Measurements from ENCODE around the gene LMNTD2.
"Not testable (repeated sequence)": the region's sequence is repeated elsewhere in the genome, so short reads cannot be mapped to it uniquely, and the experiment has no call there.

The LMNTD2 gene

GRCh38 chr11:581342-581741 is 20.8 kb upstream of the LMNTD2 start:
- in situ Hi-C loops (cut with HindIII; ENCODE audit: low pct_unique_long_range_greater_than_20kb, low sequenced_read_pairs) = no loop called here
- no peak for TF ChIP-seq JUND (IDR thresholded peaks at IDR 0.05; ENCODE audit: low read depth)
- DNase-seq (ENCODE audit: low read depth in 1 of 2, low spot score in 1 of 2) = no peak

- TF ChIP-seq JUND (IDR thresholded peaks at IDR 0.05; ENCODE audit: low read depth) = no peak
- DNase-seq (ENCODE audit: low read depth in 1 of 2, low spot score in 1 of 2) = no peak
- in situ Hi-C loops (cut with HindIII; ENCODE audit: low pct_unique_long_range_greater_than_20kb, low sequenced_read_pairs) = no loop called here
Measured at GRCh38 chr11:579830-580601, 19.5 kb upstream of the LMNTD2 start.

- in situ Hi-C loops (cut with HindIII; ENCODE audit: low pct_unique_long_range_greater_than_20kb, low sequenced_read_pairs) = no loop called here
- no peak for DNase-seq (ENCODE audit: low read depth in 1 of 2, low spot score in 1 of 2)
- TF ChIP-seq JUND (IDR thresholded peaks at IDR 0.05; ENCODE audit: low read depth) = no peak
Measured at GRCh38 chr11:578276-579035, 17.9 kb upstream of the LMNTD2 start.

- no peak for TF ChIP-seq JUND (IDR thresholded peaks at IDR 0.05; ENCODE audit: low read depth)
- in situ Hi-C loops (cut with HindIII; ENCODE audit: low pct_unique_long_range_greater_than_20kb, low sequenced_read_pairs) = no loop called here
- no peak for DNase-seq (ENCODE audit: low read depth in 1 of 2, low spot score in 1 of 2)
Measured at GRCh38 chr11:577611-577894, 17.0 kb upstream of the LMNTD2 start.

- no peak for TF ChIP-seq JUND (IDR thresholded peaks at IDR 0.05; ENCODE audit: low read depth)
- no peak for DNase-seq (ENCODE audit: low read depth in 1 of 2, low spot score in 1 of 2)
- in situ Hi-C loops (cut with HindIII; ENCODE audit: low pct_unique_long_range_greater_than_20kb, low sequenced_read_pairs) = no loop called here
Measured at GRCh38 chr11:576811-577610, 16.5 kb upstream of the LMNTD2 start.

- in situ Hi-C loops (cut with HindIII; ENCODE audit: low pct_unique_long_range_greater_than_20kb, low sequenced_read_pairs) = no loop called here
- peak; percentile 81 to 83 for DNase-seq (ENCODE audit: low read depth in 1 of 2, low spot score in 1 of 2)
- TF ChIP-seq JUND (IDR thresholded peaks at IDR 0.05; ENCODE audit: low read depth) = no peak
Measured at GRCh38 chr11:575996-576768, 15.6 kb upstream of the LMNTD2 start, which contains the start of gene PHRF1. Gene PHRF1, plus strand, starts transcription at chr11:576470. Its CDS starts 5,043 bp downstream, at chr11:581513.

- DNase-seq (ENCODE audit: low read depth in 1 of 2, low spot score in 1 of 2) = peak; percentile 45 to 69
- in situ Hi-C loops (cut with HindIII; ENCODE audit: low pct_unique_long_range_greater_than_20kb, low sequenced_read_pairs) = no loop called here
- no peak for TF ChIP-seq JUND (IDR thresholded peaks at IDR 0.05; ENCODE audit: low read depth)
Measured at GRCh38 chr11:575313-575995, 14.9 kb upstream of the LMNTD2 start.

GRCh38 chr11:574632-575312 is 14.2 kb upstream of the LMNTD2 start:
- DNase-seq (ENCODE audit: low read depth in 1 of 2, low spot score in 1 of 2) = no peak
- in situ Hi-C loops (cut with HindIII; ENCODE audit: low pct_unique_long_range_greater_than_20kb, low sequenced_read_pairs) = no loop called here
- no peak for TF ChIP-seq JUND (IDR thresholded peaks at IDR 0.05; ENCODE audit: low read depth)

GRCh38 chr11:574031-574570 is 13.6 kb upstream of the LMNTD2 start:
- in situ Hi-C loops (cut with HindIII; ENCODE audit: low pct_unique_long_range_greater_than_20kb, low sequenced_read_pairs); DNase-seq (ENCODE audit: low read depth in 1 of 2, low spot score in 1 of 2): not testable (repeated sequence)

- TF ChIP-seq JUND (IDR thresholded peaks at IDR 0.05; ENCODE audit: low read depth) = no peak
- DNase-seq (ENCODE audit: low read depth in 1 of 2, low spot score in 1 of 2) = no peak
- in situ Hi-C loops (cut with HindIII; ENCODE audit: low pct_unique_long_range_greater_than_20kb, low sequenced_read_pairs) = no loop called here
Measured at GRCh38 chr11:573146-573759, 12.7 kb upstream of the LMNTD2 start.

GRCh38 chr11:571802-572185 is 11.3 kb upstream of the LMNTD2 start:
- TF ChIP-seq JUND (IDR thresholded peaks at IDR 0.05; ENCODE audit: low read depth) = no peak
- in situ Hi-C loops (cut with HindIII; ENCODE audit: low pct_unique_long_range_greater_than_20kb, low sequenced_read_pairs) = no loop called here
- DNase-seq (ENCODE audit: low read depth in 1 of 2, low spot score in 1 of 2) = no peak

All from T47D (cell line).